HepG2 (cell line): ENCODE data around the gene SCARF1. TPM values are rescaled to one million over a fixed set of nuclear protein-coding genes. Genes with fewer than 3 reads are reported as not detected.
A peak's percentile ranks its signal among the peaks of the same experiment; 100 is the strongest.

Source experiments
- CREM ChIP-seq, 2 experiments: sonication (generic) in 1 of 2; formaldehyde crosslinking in 1 of 2; IDR thresholded peaks; 2 replicates each; pipeline versions ENCODE4 v1.4.0 to v1.6.1; 2016 to 2020; ENCODE audit warnings: antibody characterized with exemption in 1 of 2, mild to moderate bottlenecking in 1 of 2, missing genetic modification reagents in 1 of 2
- ESRRA ChIP-seq: sonication (generic); formaldehyde crosslinking; IDR thresholded peaks from 2 replicates; pipeline ENCODE4 v1.5.1; 2020; ENCODE audit warnings: mild to moderate bottlenecking, low read depth, missing genetic modification reagents
- GTF3A ChIP-seq: sonication (generic); formaldehyde crosslinking; conservative IDR thresholded peaks from 2 replicates; pipeline ENCODE4 v1.4.0; 2020; ENCODE audit warnings: mild to moderate bottlenecking, missing genetic modification reagents
- HMGXB3 ChIP-seq: sonication (generic); formaldehyde crosslinking; IDR thresholded peaks from 2 replicates; pipeline ENCODE4 v1.4.0; 2020; ENCODE audit warnings: missing genetic modification reagents, borderline replicate concordance
- KDM5A ChIP-seq: fragments of 200-600 bp; sonication (generic); IDR thresholded peaks from 2 replicates; pipeline ENCODE4 v1.7.0; 2018; ENCODE audit warnings: antibody characterized with exemption, mild to moderate bottlenecking, low read length, borderline replicate concordance
- KDM6A ChIP-seq: IDR thresholded peaks from 2 replicates; pipeline ENCODE4 v1.6.1; 2016; ENCODE audit warnings: low read depth
- MAFG ChIP-seq: sonication (generic); formaldehyde crosslinking; IDR thresholded peaks from 2 replicates; pipeline ENCODE4 v1.5.1; 2020; ENCODE audit warnings: mild to moderate bottlenecking, missing genetic modification reagents
- RAD21 ChIP-seq: fragments of 450-650 bp; formaldehyde crosslinking; IDR thresholded peaks from 2 replicates; pipeline ENCODE4 v1.5.0; 2020; ENCODE audit warnings: mild to moderate bottlenecking
- SMAD1 ChIP-seq: sonication (generic); formaldehyde crosslinking; IDR thresholded peaks from 2 replicates; pipeline ENCODE4 v1.4.0; 2020; ENCODE audit warnings: missing genetic modification reagents, low read depth, mild to moderate bottlenecking, borderline replicate concordance
- SRY ChIP-seq: sonication (generic); formaldehyde crosslinking; IDR thresholded peaks from 2 replicates; pipeline ENCODE4 v1.8.0; 2022; ENCODE audit warnings: mild to moderate bottlenecking, missing genetic modification reagents
- TRIM24 ChIP-seq: sonication (generic); formaldehyde crosslinking; IDR thresholded peaks from 2 replicates; pipeline ENCODE4 v1.8.0; 2022; ENCODE audit warnings: mild to moderate bottlenecking, missing genetic modification reagents
- ZFP91 ChIP-seq: sonication (generic); formaldehyde crosslinking; IDR thresholded peaks from 2 replicates; pipeline ENCODE4 v1.9.0; 2022; ENCODE audit warnings: missing genetic modification reagents, mild to moderate bottlenecking, borderline replicate concordance
- ZNF383 ChIP-seq: sonication (generic); formaldehyde crosslinking; IDR thresholded peaks from 2 replicates; pipeline ENCODE4 v1.4.0; 2020; ENCODE audit warnings: missing genetic modification reagents, mild to moderate bottlenecking, borderline replicate concordance
- ZNF546 ChIP-seq: sonication (generic); formaldehyde crosslinking; conservative IDR thresholded peaks from 2 replicates; pipeline ENCODE4 v1.8.1; 2023; ENCODE audit warnings: mild to moderate bottlenecking, missing genetic modification reagents
- ZNF589 ChIP-seq: sonication (generic); formaldehyde crosslinking; conservative IDR thresholded peaks from 2 replicates; pipeline ENCODE4 v1.8.0; 2022; ENCODE audit warnings: mild to moderate bottlenecking, moderate library complexity, missing genetic modification reagents
- ZNF709 ChIP-seq: sonication (generic); formaldehyde crosslinking; IDR thresholded peaks from 2 replicates; pipeline ENCODE4 v1.5.0; 2020; ENCODE audit warnings: mild to moderate bottlenecking, missing genetic modification reagents
- ZNF776 ChIP-seq: sonication (generic); formaldehyde crosslinking; IDR thresholded peaks from 2 replicates; pipeline ENCODE4 v1.4.0; 2020; ENCODE audit warnings: mild to moderate bottlenecking, missing genetic modification reagents
- ZNF879 ChIP-seq: sonication (generic); formaldehyde crosslinking; IDR thresholded peaks from 2 replicates; pipeline ENCODE4 v1.8.1; 2023; ENCODE audit warnings: missing genetic modification reagents
- polyA plus RNA-seq, 8 experiments: library from polyadenylated mRNA; depleted of rRNA in 3 of 8; stranded (reverse) in 7 of 8; unstranded in 1 of 8; fragments of >200 nt; fragmentation: Illumina TruSeq in 4 of 8; extraction: Trizol in 4 of 8; gene quantifications; 2 replicates each; pipeline versions ENCODE4 v1.2.1 to v1.2.3, GENCODE V29; 2011 to 2016; ENCODE audit warnings: low read depth in 4 of 8, missing spikeins in 1 of 8, mixed read lengths in 1 of 8; ENCODE audit not compliant: insufficient read depth in 1 of 8
- total RNA-seq, 5 experiments: library from RNA; depleted of rRNA; stranded (reverse); fragments of >200 nt; fragmentation: Illumina TruSeq; extraction: Trizol; gene quantifications; 2 replicates each; pipeline ENCODE4 v1.2.3, GENCODE V29; 2016; ENCODE audit warnings: low read depth in 1 of 5
- TF ChIP-seq, protein P1 (sequence below): IDR thresholded peaks from 2 replicates; pipeline ENCODE4 v1.6.1; 2018; ENCODE audit warnings: missing genetic modification reagents, mild to moderate bottlenecking, missing compliant biosample characterization
- TF ChIP-seq, protein P2 (sequence below): sonication (generic); formaldehyde crosslinking; IDR thresholded peaks from 2 replicates; pipeline ENCODE4 v1.8.1; 2023; ENCODE audit warnings: missing genetic modification reagents, mild to moderate bottlenecking, borderline replicate concordance
- TF ChIP-seq, protein P3 (sequence below): IDR thresholded peaks from 2 replicates; pipeline ENCODE4 v1.6.1; 2016; ENCODE audit warnings: missing genetic modification reagents, missing compliant biosample characterization
- TF ChIP-seq, protein P4 (sequence below): sonication (generic); formaldehyde crosslinking; IDR thresholded peaks from 2 replicates; pipeline ENCODE4 v1.8.0; 2022; ENCODE audit warnings: mild to moderate bottlenecking, missing genetic modification reagents, moderate library complexity

SCARF1 gene
- total and polyA plus RNA-seq, 2 of the 13 experiments (the other 11 are each of a cell fraction or from before 2014, with no cell fraction given), result 0.24 to 0.71 TPM

DNA sequence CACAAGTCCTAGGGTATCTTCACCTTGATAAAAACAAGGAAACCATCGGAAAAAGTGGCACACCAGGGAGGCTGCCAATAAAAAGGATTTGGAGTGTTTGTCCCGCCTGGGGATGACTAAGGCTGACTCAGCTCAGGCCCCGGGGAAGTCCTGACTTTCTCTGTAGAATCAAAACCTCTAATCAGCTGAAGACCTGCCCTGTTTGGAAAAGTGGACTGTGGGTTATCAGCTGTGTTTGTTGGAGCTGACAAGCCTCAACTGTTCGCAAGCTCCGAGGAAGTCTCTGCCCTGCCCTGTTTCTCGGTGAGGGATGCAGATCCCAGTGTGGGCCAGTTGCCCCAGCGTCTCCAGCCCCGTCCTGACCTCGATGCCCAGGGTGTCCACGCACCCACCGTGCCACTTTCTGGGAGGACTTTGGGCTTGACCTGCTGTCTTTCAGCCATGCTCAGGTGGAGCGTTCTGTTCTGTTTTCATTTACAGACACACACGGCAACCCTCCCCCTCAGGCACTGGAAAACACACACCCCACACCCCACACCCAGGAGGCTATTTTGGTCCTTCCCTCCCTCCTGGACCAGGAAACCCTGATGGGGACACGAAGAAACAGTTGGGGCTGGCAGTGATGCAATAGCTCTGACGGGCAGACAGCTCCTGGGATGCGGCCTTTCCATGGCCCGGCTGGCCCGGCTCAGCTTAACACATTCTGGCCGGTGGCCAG, 55.3 kb downstream of the SCARF1 start (continued):
- TF ChIP-seq, protein P1, sequence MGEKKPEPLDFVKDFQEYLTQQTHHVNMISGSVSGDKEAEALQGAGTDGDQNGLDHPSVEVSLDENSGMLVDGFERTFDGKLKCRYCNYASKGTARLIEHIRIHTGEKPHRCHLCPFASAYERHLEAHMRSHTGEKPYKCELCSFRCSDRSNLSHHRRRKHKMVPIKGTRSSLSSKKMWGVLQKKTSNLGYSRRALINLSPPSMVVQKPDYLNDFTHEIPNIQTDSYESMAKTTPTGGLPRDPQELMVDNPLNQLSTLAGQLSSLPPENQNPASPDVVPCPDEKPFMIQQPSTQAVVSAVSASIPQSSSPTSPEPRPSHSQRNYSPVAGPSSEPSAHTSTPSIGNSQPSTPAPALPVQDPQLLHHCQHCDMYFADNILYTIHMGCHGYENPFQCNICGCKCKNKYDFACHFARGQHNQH (CRISPR knock-in tag), result no peak
- TF ChIP-seq RAD21 (CRISPR knock-in tag) (no peak), KDM6A (no peak), ZNF879 (no peak), HMGXB3 (CRISPR knock-in tag) (no peak), ZFP91 (CRISPR knock-in tag) (peak; percentile 52; the same call in 1 of the 2 replicates), TRIM24 (CRISPR knock-in tag) (no peak), ZNF589 (no peak), CREM (IDR thresholded peaks at IDR 0.05) (no peak), CREM (CRISPR knock-in tag; IDR thresholded peaks at IDR 0.05) (no peak), MAFG (CRISPR knock-in tag) (peak; percentile 89), GTF3A (CRISPR knock-in tag) (no peak), KDM5A (no peak), ZNF383 (CRISPR knock-in tag) (no peak), SRY (no peak), ESRRA (CRISPR knock-in tag) (no peak), ZNF709 (CRISPR knock-in tag) (no peak), ZNF546 (CRISPR knock-in tag) (no peak), SMAD1 (CRISPR knock-in tag) (no peak), ZNF776 (CRISPR knock-in tag) (no peak)
- TF ChIP-seq, protein P2, sequence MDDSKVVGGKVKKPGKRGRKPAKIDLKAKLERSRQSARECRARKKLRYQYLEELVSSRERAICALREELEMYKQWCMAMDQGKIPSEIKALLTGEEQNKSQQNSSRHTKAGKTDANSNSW, result no peak
- TF ChIP-seq, protein P3, sequence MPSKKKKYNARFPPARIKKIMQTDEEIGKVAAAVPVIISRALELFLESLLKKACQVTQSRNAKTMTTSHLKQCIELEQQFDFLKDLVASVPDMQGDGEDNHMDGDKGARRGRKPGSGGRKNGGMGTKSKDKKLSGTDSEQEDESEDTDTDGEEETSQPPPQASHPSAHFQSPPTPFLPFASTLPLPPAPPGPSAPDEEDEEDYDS, result no peak
- TF ChIP-seq, protein P4, sequence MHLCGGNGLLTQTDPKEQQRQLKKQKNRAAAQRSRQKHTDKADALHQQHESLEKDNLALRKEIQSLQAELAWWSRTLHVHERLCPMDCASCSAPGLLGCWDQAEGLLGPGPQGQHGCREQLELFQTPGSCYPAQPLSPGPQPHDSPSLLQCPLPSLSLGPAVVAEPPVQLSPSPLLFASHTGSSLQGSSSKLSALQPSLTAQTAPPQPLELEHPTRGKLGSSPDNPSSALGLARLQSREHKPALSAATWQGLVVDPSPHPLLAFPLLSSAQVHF, result no peak
